Measurements from ENCODE around the gene TMEM259. TPM values are rescaled to one million over a fixed set of nuclear protein-coding genes. Genes with fewer than 3 reads are reported as not detected.
"Not testable (repeated sequence)": the region's sequence is repeated elsewhere in the genome, so short reads cannot be mapped to it uniquely, and the experiment has no call there.

Gene TMEM259
- total RNA-seq, 1 donor from 2014 or later, result 106 TPM

- no peak for ATAC-seq
- intact Hi-C loops (cut with DNase I), result loop anchor here (5.0 kb wide), 1 partner anchor 55 kb away; the partner anchor contains the start of gene POLR2E
- DNase-seq (ENCODE audit: missing footprints), result peak; percentile 70
These were observed 21.1 kb upstream of the TMEM259 start for GRCh38 chr19:1041835-1042685.

- DNase-seq (ENCODE audit: missing footprints) (peak; percentile 65), ATAC-seq (no peak)
- intact Hi-C loops (cut with DNase I), result loop anchor here (5.0 kb wide), 1 partner anchor 56 kb away; the partner anchor contains the start of gene POLR2E
These were observed 20.4 kb upstream of the TMEM259 start for GRCh38 chr19:1041272-1041834.

GRCh38 chr19:1040476-1041271, 19.8 kb upstream of the TMEM259 start:
- intact Hi-C loops (cut with DNase I), result loop anchor here (5.0 kb wide), 1 partner anchor 57 kb away; the partner anchor contains the start of gene POLR2E
- DNase-seq (ENCODE audit: missing footprints) (peak; percentile 95), ATAC-seq (peak; percentile 66)

- ATAC-seq (peak; percentile 96), DNase-seq (ENCODE audit: missing footprints) (peak; percentile 99)
- intact Hi-C loops (cut with DNase I), result loop anchor here (5.0 kb wide), 1 partner anchor 57 kb away; the partner anchor contains the start of gene POLR2E
These were observed 18.9 kb upstream of the TMEM259 start, which contains the start of gene ABCA7 for GRCh38 chr19:1039646-1040475. Gene ABCA7 (plus strand): TSS chr19:1040107. CDS start chr19:1041362, 1,255 bp downstream.

GRCh38 chr19:1038978-1039645, 18.2 kb upstream of the TMEM259 start:
- DNase-seq (ENCODE audit: missing footprints), result no peak
- no peak for ATAC-seq
- intact Hi-C loops (cut with DNase I), result no loop called here

GRCh38 chr19:1037621-1038064, 16.7 kb upstream of the TMEM259 start:
- ATAC-seq (no peak), DNase-seq (ENCODE audit: missing footprints) (no peak)
- intact Hi-C loops (cut with DNase I), result no loop called here

GRCh38 chr19:1035998-1036621, 15.2 kb upstream of the TMEM259 start:
- ATAC-seq (no peak), DNase-seq (ENCODE audit: missing footprints) (no peak)
- intact Hi-C loops (cut with DNase I), result no loop called here

GRCh38 chr19:1032264-1032867, 11.4 kb upstream of the TMEM259 start:
- DNase-seq (ENCODE audit: missing footprints), result peak; percentile 35
- no peak for ATAC-seq
- intact Hi-C loops (cut with DNase I), result no loop called here

- intact Hi-C loops (cut with DNase I), result loop anchor here (10.0 kb wide), 1 partner anchor 357 kb away; the partner anchor contains the start of gene NDUFS7
- ATAC-seq (peak; percentile 72), DNase-seq (ENCODE audit: missing footprints) (peak; percentile 82)
These were observed 7.4 kb upstream of the TMEM259 start for GRCh38 chr19:1028062-1028926.

- intact Hi-C loops (cut with DNase I), result loop anchor here (10.0 kb wide), 1 partner anchor 357 kb away; the partner anchor contains the start of gene NDUFS7
- peak; percentile 71 for DNase-seq (ENCODE audit: missing footprints)
These were observed 6.7 kb upstream of the TMEM259 start for GRCh38 chr19:1027650-1028061.

GRCh38 chr19:1026783-1027649, 6.1 kb upstream of the TMEM259 start:
- DNase-seq (ENCODE audit: missing footprints) (peak; percentile 59), ATAC-seq (no peak)
- intact Hi-C loops (cut with DNase I), result loop anchor here (10.0 kb wide), 1 partner anchor 358 kb away; the partner anchor contains the start of gene NDUFS7

More at GRCh38 chr19:1027650-1028061, 6.7 kb upstream of the TMEM259 start:
- ATAC-seq, result no peak

- peak; percentile 73 for ATAC-seq
- peak; percentile 94 for DNase-seq (ENCODE audit: missing footprints)
- intact Hi-C loops (cut with DNase I), result loop anchor here (10.0 kb wide), 1 partner anchor 359 kb away; the partner anchor contains the start of gene NDUFS7
These were observed 5.2 kb upstream of the TMEM259 start, which contains the start of gene CNN2 for GRCh38 chr19:1025960-1026782. Gene CNN2 (plus strand): TSS chr19:1026608. CDS start chr19:1026662, 54 bp downstream.

GRCh38 chr19:1025080-1025479, 4.2 kb upstream of the TMEM259 start:
- intact Hi-C loops (cut with DNase I), result loop anchor here (10.0 kb wide), 1 partner anchor 360 kb away; the partner anchor contains the start of gene NDUFS7
- DNase-seq (ENCODE audit: missing footprints); ATAC-seq: not testable (repeated sequence)

- not testable (repeated sequence) for ATAC-seq; DNase-seq (ENCODE audit: missing footprints)
- intact Hi-C loops (cut with DNase I), result loop anchor here (10.0 kb wide), 1 partner anchor 361 kb away; the partner anchor contains the start of gene NDUFS7
These were observed 2.9 kb upstream of the TMEM259 start for GRCh38 chr19:1023883-1024188.
